Calu3 (cell line): ENCODE data around the gene FFAR2. TPM values are rescaled to one million over a fixed set of nuclear protein-coding genes. Genes with fewer than 3 reads are reported as not detected.

Experiments used
- BruUV-seq: library from RNA; stranded (reverse); fragments of 400-500 nt; replicated peaks from 2 replicates; lab custom pipeline; 2021; lab: Mats Ljungman, UMichigan
- CTCF ChIA-PET: fragments of 300-600 bp; sonication (Branson Sonifier 250); formaldehyde crosslinking; loops from one replicate; lab custom pipeline; 2022; ENCODE audit warnings: antibody characterized with exemption; lab: Charles Lee
- DNase-seq: peaks from one replicate; pipeline ENCODE4 v3.0.0; 2022
- H3K27ac Mint-ChIP-seq: one replicate; pipeline ENCODE4 v1.8.0; 2022; ENCODE audit warnings: mixed read lengths; ENCODE audit not compliant: unreplicated experiment
- H3K27me3 Mint-ChIP-seq: one replicate; pipeline ENCODE4 v1.8.0; 2022; ENCODE audit warnings: mixed read lengths; ENCODE audit not compliant: unreplicated experiment
- H3K36me3 Mint-ChIP-seq: one replicate; pipeline ENCODE4 v1.8.0; 2022; ENCODE audit warnings: mild to moderate bottlenecking, moderate library complexity, mixed read lengths; ENCODE audit not compliant: insufficient read depth, unreplicated experiment
- H3K4me1 Mint-ChIP-seq: one replicate; pipeline ENCODE4 v1.8.0; 2022; ENCODE audit warnings: mild to moderate bottlenecking, low read depth, mixed read lengths; ENCODE audit not compliant: unreplicated experiment
- H3K4me3 Mint-ChIP-seq: one replicate; pipeline ENCODE4 v1.8.0; 2022; ENCODE audit warnings: mild to moderate bottlenecking, low read depth, moderate library complexity, mixed read lengths; ENCODE audit not compliant: unreplicated experiment
- H3K9me3 Mint-ChIP-seq: one replicate; pipeline ENCODE4 v1.8.0; 2022; ENCODE audit warnings: low read depth, mixed read lengths; ENCODE audit not compliant: unreplicated experiment
- CTCF ChIP-seq: fragments of 200-600 bp; IDR thresholded peaks from one replicate; pipeline ENCODE4 v1.8.0; 2022; ENCODE audit warnings: antibody characterized with exemption; ENCODE audit not compliant: unreplicated experiment
- intact Hi-C: fragments of 100-400 bp; cut with micrococcal nuclease; formaldehyde crosslinking; loops from one replicate; pipeline ENCODE4 v1.10.0; 2022; ENCODE audit not compliant: unreplicated experiment
- total RNA-seq: library from RNA; stranded (reverse); gene quantifications from 2 replicates; pipeline ENCODE4 v1.2.3, GENCODE V29; 2022

The FFAR2 gene
- total RNA-seq, 1 experiment from 2014 or later, result not detected

GRCh38 chr19:35442091-35442490 is 6.0 kb upstream of the FFAR2 start:
- H3K27me3 Mint-ChIP-seq, result peaks cover 65% of the 10 kb centered on the region
- H3K9me3 Mint-ChIP-seq, result no peaks in the 10 kb centered on the region
- no peaks in the 10 kb centered on the region for H3K36me3 Mint-ChIP-seq
- intact Hi-C loops, result no loop called here
- no TSS peak for BruUV-seq
- TF ChIP-seq CTCF, result no peak
- H3K27ac Mint-ChIP-seq, result no peak overlapping the region
- CTCF ChIA-PET, result no interaction called here
- no peak for DNase-seq
- H3K4me1 Mint-ChIP-seq, result peaks cover 17% of the 10 kb centered on the region
- no peak overlapping the region for H3K4me3 Mint-ChIP-seq

- Mint-ChIP-seq H3K9me3 (no peaks in the 10 kb centered on the region), H3K27ac (no peak overlapping the region), H3K4me3 (no peak overlapping the region), H3K36me3 (no peaks in the 10 kb centered on the region), H3K4me1 (peaks cover 18% of the 10 kb centered on the region), H3K27me3 (peaks cover 67% of the 10 kb centered on the region)
- TF ChIP-seq CTCF, result no peak
- no TSS peak for BruUV-seq
- intact Hi-C loops, result no loop called here
- CTCF ChIA-PET, result no interaction called here
- DNase-seq, result no peak
These were observed 3.3 kb upstream of the FFAR2 start for GRCh38 chr19:35444735-35445134.

- intact Hi-C loops, result no loop called here
- TF ChIP-seq CTCF, result no peak
- Mint-ChIP-seq H3K9me3 (no peaks in the 10 kb centered on the region), H3K4me1 (peaks cover 24% of the 10 kb centered on the region), H3K27me3 (peaks cover 69% of the 10 kb centered on the region), H3K36me3 (no peaks in the 10 kb centered on the region), H3K27ac (no peak overlapping the region), H3K4me3 (no peak overlapping the region)
- CTCF ChIA-PET, result interaction anchor here (0.5 kb wide), 1 partner anchor 420 kb away, joined by 3 read pairs; no protein-coding TSS in a partner anchor
- no TSS peak for BruUV-seq
- DNase-seq, result no peak
These were observed 2.0 kb upstream of the FFAR2 start for GRCh38 chr19:35445826-35446593.

- CTCF ChIA-PET, result interaction anchor here (0.7 to 1.2 kb wide), 3 partner anchors 10 to 32 kb away, joined by 3 to 7 read pairs (median 4); no protein-coding TSS in a partner anchor
- intact Hi-C loops, result no loop called here
These were observed 1.4 kb downstream of the FFAR2 start for GRCh38 chr19:35449359-35450043.

More at GRCh38 chr19:35449359-35450043, 1.4 kb downstream of the FFAR2 start:
- Mint-ChIP-seq H3K4me1 (peaks cover 24% of the 10 kb centered on the region), H3K27me3 (peaks cover 93% of the 10 kb centered on the region), H3K9me3 (no peaks in the 10 kb centered on the region), H3K4me3 (no peak overlapping the region), H3K36me3 (no peaks in the 10 kb centered on the region), H3K27ac (no peak overlapping the region)
- BruUV-seq, result no TSS peak
- DNase-seq, result peak; percentile 49
- TF ChIP-seq CTCF, result no peak
